ENCODE data around the gene SV2C.

Gene SV2C

DNA sequence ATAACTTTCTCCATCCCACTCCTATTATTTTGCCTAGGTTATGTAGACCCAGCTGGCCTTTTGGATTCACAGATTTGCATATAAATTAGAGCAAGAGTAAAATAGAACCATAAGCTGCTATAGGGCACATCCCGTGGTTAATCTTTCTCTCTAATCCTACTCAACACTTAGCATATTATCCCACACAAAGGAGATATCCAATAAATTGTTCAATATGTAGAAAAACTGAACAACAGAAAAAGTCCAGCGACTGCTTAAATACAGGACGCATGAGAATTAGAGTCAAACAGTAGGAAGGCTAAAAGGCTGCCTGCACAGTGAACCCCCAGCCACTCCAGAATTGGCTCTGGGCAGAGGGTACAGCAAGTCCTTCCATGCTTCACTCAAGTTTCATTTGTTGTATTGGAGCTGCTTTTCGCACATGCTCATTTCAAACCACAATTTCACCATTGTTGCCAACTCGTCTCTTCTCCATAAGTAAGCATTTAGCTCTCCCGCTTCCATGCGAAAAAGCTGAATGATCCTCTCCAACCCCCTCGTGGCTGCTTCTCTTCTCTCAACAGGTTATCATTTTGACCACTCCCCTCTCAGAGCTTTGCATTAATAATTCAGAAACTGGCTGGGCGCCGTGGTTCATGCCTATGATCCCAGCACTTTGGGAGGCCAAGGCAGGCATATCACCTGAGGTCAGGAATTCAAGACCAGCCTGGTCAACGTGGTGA is 305.8 kb downstream of the SV2C start:
- no peak for DNase-seq

DNA sequence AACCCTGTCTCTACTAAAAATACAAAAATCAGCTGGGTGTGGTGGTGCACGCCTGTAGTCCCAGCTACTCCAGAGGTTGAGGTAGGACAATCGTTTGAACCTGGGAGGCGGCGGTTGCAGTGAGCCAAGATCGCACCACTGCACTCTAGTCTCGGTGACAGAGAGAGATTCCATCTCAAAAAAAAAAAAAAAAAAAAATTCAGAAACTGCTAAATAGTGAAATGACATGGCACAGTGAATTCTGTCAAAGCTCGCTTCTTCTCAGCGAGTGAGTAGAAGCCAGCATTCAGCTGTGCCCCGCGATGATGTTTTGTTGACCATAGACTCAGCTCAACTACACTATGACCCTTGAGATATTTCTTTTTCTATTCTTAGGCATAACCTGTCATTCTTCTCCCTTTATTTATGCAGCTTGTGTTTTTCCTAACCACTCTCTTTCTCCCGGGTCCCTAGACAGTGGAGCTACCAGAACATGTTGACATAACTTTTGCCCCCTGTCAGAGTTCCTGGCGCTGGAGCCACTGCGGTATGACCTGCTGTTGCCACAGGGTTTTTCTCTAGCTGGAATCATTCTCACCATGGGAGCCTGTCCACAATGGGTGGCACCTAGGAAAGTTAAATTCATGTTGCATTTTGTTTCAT is 306.5 kb downstream of the SV2C start:
- no peak for DNase-seq

DNA sequence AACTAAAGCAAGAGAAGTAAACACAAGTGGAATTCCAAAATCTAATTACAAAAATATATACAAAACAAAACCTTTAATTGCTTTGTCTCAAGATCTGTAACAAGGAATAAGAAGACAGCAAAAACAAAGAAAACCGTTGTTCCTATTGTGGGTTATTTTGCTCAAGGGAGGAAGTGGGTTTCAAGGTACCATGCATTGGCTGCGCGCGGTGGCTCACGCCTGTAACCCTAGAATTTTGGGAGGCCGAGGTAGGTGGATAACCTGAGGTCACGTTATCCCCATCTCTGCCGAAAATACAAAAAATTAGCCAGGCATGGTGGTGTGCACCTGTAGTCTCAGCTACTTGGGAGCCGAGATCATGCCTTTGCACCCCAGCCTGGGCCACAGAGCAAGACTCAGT is 307.8 kb downstream of the SV2C start:
- DNase-seq: no peak

DNA sequence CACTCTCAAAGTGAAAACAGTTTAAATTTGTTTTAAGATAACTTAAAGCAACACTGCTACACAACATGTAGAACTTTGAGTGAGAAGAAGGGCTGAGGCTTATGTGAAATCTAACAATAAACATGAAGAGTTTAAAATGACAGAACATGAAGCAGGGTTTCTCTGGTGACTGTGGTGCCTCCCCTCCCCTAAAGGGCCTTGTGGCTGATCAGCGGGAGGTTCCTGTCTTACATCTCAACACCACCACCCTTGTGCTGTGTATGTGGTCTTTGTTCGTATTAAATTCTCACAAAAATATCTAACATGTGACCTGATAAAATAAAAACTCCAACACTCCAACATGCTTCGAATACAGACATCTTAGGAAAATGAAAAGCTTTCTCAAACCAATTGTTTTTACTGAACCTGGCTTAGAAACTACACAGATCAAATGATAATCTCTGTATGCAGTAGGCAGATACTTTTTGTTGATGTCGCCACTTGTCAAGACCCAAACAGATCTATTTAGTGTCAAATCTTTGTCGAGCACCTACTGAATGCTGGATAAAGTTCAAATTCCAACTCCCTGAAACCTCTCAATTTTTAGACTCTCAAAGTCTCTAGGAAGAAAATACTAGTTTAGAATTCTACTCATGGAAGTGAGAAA is 310.0 kb downstream of the SV2C start:
- no peak for DNase-seq

DNA sequence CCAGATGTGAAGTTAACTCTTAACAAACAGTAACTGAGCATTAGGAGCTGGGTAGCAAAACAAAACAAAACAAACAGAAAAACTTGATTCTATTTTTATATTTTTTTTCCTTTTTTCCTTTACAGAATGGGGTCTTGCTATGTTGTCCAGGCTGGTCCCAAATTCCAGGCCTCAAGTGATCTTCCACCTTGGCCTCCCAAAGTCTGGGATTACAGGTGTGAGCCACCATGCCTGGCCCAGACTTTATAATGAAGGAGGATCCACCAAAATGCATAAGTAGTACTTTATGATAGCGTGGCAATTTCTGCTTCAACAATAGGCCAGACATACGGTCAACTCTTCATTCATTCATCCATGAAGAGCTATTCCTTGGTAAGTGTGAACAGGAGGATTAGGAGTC is 314.0 kb downstream of the SV2C start:
- DNase-seq: no peak

DNA sequence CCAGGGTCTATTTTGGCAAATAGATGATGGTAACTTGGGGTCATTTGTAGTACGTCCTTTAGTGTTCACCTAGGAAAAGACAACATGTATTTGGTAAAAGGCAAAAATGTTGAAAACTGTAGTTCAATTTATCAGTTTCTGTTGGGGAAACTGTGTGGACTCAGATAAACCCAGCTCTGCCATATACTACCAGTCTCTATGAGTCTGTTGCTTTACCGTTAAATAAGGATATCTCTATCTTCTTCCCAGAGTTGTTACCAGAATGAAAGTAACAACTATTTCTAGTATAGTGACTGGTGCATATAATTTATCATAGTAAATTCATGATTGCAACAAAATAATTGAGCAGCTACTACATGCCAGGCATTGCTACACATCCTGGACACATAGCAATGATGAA is 316.1 kb downstream of the SV2C start:
- DNase-seq: no peak

DNA sequence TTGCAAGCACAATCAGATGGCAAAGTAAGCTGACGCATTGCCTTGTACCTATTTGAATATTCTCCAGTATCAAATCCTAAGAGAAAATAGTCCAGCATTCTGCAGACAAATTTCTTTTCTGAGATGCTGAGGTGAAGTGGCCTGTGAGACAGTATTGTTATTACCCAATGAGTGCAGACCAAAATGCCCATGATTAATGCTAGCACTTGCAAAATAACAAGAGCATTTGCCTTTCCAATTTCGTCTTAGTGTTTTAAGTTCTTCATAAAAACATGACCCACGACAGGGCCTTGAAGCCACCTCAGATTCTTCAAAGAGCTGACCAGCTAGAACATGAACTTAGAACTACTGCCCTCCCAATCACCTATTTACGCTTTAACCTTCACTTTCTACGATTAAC is 317.3 kb downstream of the SV2C start:
- DNase-seq: no peak

DNA sequence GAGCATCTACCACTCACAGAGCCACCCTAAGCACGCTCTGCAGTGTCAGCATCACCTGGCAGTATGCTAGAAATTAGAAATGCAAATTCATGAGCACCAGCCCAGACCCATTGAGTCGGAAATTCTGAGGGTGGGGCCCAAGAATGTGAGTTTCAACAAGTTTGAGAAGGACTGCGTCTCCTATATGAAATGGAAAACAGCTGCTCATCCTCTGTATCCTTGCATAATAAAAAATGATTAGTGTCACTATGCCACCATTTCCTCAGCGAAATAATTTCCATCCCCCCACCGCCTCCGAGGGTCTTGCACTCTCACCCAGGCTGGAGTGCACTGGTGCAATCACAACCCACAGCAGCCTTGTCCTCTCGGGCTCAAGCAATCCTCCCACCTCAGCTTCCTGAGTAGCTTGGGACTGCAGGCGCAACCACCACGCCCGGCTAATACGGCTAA is 318.6 kb downstream of the SV2C start:
- peak; percentile 14 for DNase-seq

DNA sequence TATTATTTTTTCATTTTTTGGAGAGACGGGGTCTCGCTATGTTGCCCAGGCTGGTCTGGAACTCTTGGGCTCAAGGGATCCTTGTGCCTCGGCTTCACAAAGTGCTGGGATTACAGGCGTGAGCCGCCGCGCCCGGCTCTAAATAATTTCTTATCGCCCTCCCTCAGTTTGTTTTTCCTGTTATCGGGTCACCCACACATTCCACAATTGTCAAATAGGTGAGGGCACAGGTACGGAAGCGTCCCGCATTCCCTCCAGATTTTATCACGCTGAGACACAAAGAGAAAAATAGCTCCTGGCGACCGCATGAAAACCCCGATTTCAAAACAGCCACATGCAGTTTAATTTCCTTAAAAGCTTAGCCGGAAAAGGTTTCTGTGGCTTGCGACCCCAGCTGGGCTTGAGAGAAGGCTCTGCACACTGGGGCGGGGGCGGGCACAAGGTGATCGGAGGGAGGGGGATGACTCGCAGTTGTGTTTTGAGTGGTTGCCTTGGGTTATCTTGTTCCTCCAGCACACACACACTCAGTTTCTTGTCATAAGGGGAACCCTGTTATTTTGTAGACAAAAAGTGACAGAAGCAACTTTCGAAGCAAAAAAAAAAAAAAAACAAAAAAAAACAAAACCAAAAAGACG is 319.2 kb downstream of the SV2C start:
- peak; percentile 63 for DNase-seq

DNA sequence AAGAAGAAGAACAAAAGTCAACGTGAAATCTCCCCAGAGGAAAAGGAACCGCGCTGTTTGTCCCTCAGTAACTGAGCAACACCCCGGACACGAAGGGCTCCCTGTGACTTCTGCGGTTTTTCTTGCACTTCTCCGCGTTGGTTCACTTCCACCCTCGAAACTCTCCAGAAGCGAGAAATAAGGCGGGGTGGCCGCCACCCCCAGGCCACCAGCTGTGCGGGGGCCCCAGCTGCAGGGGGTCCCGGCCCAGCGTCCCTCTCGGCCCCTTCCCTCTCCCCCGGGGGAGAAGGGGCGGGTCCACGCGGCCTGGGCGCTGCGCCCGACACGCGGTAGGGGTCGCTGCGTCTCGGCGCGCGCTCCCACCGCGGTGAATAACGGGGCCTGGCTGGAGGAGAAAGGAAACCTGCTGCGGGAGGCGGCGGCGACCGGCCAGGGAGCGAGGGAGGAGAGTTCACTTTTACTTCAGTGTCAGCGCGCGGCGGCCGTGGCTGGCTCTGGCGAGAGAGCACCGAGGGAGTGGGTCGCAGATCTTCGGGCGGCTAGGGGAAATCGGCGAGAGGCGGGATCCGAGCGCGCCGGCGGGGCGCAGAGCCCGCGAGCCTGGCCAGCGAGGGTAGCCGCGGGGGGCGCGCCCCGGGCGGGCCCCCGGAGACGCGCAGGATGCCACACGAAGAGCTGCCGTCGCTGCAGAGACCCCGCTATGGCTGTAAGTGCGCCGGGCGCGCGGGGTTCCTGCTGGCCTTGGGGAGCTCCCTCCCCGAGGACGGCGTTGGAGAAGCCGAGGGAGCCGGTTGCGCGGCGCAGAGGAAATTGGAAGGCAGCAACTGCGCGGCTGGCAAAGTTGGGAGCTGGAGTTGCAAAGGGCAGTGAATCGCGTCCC is 319.9 kb downstream of the SV2C start, which contains the start of gene IQGAP2:
TSS of gene IQGAP2 (plus strand) at position 400 of the 880 bp plus-strand sequence. CDS start at position 661, 261 bp downstream.
- DNase-seq: peak; percentile 77

Measured in activated effector memory CD4-positive, alpha-beta T cell treated with Interleukin-2 at 50 U/mL for 16 hours (primary cell).